GM19023 (cell line): ENCODE measurements around the gene SLC27A1.
"Not testable (repeated sequence)": the region's sequence is repeated elsewhere in the genome, so short reads cannot be mapped to it uniquely, and the experiment has no call there.

Experiments
- ATAC-seq: cut with Tn5 transposase; IDR thresholded peaks from one replicate; pipeline ENCODE4 v1.9.1; 2021; ENCODE audit warnings: mild to moderate bottlenecking, moderate library complexity; ENCODE audit not compliant: unreplicated experiment

SLC27A1 gene

GRCh38 chr19:17510220-17510993 is 40.1 kb downstream of the SLC27A1 start:
- ATAC-seq = no peak

- peak; percentile 62 for ATAC-seq
Measured at GRCh38 chr19:17511724-17512573, 41.6 kb downstream of the SLC27A1 start.

GRCh38 chr19:17512574-17512939 is 42.2 kb downstream of the SLC27A1 start:
- ATAC-seq = no peak

GRCh38 chr19:17515408-17516149 is 45.3 kb downstream of the SLC27A1 start:
- ATAC-seq = no peak

GRCh38 chr19:17517898-17518297 is 47.6 kb downstream of the SLC27A1 start:
- ATAC-seq = no peak

GRCh38 chr19:17518654-17519053 is 48.3 kb downstream of the SLC27A1 start:
- not testable (repeated sequence) for ATAC-seq

GRCh38 chr19:17519967-17520366 is 49.6 kb downstream of the SLC27A1 start:
- no peak for ATAC-seq

- no peak for ATAC-seq
Measured at GRCh38 chr19:17520865-17521264, 50.5 kb downstream of the SLC27A1 start.

GRCh38 chr19:17522988-17523872 is 52.9 kb downstream of the SLC27A1 start:
- ATAC-seq = peak; percentile 76

GRCh38 chr19:17524651-17525050 is 54.3 kb downstream of the SLC27A1 start:
- no peak for ATAC-seq

- ATAC-seq = no peak
Measured at GRCh38 chr19:17525141-17525540, 54.8 kb downstream of the SLC27A1 start.

GRCh38 chr19:17526922-17527321 is 56.6 kb downstream of the SLC27A1 start:
- ATAC-seq = peak; percentile 37

- no peak for ATAC-seq
Measured at GRCh38 chr19:17527326-17527725, 57.0 kb downstream of the SLC27A1 start.

- no peak for ATAC-seq
Measured at GRCh38 chr19:17528610-17529009, 58.3 kb downstream of the SLC27A1 start.

- ATAC-seq = no peak
Measured at GRCh38 chr19:17529239-17530158, 59.2 kb downstream of the SLC27A1 start.

GRCh38 chr19:17530586-17530985 is 60.3 kb downstream of the SLC27A1 start:
- ATAC-seq = no peak

- no peak for ATAC-seq
Measured at GRCh38 chr19:17532116-17532515, 61.8 kb downstream of the SLC27A1 start.

- no peak for ATAC-seq
Measured at GRCh38 chr19:17532557-17532956, 62.2 kb downstream of the SLC27A1 start.

- ATAC-seq = no peak
Measured at GRCh38 chr19:17534767-17535166, 64.4 kb downstream of the SLC27A1 start.
